GM20000 (cell line): ENCODE measurements around the gene ZNF488.
"Not testable (repeated sequence)": the region's sequence is repeated elsewhere in the genome, so short reads cannot be mapped to it uniquely, and the experiment has no call there.

Experiments used
- DNase-seq: peaks from one replicate; pipeline ENCODE4 v3.0.0; 2012; ENCODE audit warnings: low spot score
- TF ChIP-seq, protein P1 (sequence below): IDR thresholded peaks from 2 replicates; pipeline ENCODE4 v1.5.1; 2012; ENCODE audit warnings: mild to moderate bottlenecking, control low read depth; ENCODE audit errors: extremely low read depth, missing control alignments

The ZNF488 gene

DNA sequence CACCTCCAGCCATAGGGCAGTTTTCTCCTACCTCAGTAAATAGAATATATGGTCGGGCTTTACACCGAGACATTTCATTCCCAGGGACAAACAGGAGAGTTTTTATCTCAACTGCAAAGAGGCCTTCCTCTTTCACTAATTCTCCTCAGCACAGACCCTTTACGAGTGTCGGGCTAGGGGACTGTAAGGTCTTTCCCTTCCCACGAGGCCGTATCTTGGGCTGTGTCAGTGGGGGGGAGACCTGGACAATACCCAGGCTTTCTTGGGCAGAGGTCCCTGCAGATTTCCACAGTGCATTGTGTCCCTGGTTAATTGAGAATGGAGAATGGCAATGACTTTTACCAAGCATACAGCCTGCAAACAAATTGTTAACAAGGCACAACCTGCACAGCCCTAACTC lies 13.2 kb upstream of the ZNF488 start:
- TF ChIP-seq, protein P1, sequence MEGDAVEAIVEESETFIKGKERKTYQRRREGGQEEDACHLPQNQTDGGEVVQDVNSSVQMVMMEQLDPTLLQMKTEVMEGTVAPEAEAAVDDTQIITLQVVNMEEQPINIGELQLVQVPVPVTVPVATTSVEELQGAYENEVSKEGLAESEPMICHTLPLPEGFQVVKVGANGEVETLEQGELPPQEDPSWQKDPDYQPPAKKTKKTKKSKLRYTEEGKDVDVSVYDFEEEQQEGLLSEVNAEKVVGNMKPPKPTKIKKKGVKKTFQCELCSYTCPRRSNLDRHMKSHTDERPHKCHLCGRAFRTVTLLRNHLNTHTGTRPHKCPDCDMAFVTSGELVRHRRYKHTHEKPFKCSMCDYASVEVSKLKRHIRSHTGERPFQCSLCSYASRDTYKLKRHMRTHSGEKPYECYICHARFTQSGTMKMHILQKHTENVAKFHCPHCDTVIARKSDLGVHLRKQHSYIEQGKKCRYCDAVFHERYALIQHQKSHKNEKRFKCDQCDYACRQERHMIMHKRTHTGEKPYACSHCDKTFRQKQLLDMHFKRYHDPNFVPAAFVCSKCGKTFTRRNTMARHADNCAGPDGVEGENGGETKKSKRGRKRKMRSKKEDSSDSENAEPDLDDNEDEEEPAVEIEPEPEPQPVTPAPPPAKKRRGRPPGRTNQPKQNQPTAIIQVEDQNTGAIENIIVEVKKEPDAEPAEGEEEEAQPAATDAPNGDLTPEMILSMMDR, result no peak
- no peak for DNase-seq

DNA sequence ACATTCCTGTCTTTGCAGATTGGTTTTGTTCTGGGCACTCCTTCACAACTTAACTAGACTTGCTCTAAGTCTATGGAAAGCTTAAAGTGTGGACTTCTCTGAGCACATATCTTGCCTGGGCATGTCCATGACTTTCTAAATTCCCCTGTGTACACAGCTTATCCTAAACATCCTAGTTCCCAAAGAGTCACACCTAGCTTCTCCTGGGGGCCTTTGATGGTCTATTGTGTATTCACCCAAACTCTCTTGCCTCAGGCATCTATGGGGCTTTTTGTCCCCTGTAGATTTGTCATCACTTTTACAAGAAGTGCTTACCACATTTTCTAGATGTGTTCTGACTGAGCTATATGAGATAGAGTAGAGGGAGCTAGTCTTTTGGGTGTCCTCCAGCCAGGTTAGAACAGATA lies 12.2 kb upstream of the ZNF488 start:
- TF ChIP-seq, protein P1, result no peak
- no peak for DNase-seq

DNA sequence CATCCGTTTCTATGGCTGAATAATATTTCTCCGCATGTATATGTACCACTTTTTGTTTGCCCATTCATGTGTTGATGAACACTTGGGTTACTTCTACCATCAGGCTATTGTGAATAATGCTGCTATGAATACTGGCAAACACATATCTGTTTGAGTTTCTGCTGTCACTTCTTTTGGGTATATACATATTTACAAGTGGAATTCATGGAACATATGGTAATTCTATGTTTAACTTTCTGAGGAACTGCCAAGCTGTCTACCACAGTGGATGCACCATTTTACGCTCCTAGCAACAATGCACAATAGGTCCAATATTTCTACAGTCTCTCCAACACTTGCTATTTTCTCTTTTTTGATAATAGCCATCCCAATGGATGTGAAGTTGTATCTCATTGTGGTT lies 5.5 kb upstream of the ZNF488 start:
- DNase-seq, result no peak
- TF ChIP-seq, protein P1, result no peak

DNA sequence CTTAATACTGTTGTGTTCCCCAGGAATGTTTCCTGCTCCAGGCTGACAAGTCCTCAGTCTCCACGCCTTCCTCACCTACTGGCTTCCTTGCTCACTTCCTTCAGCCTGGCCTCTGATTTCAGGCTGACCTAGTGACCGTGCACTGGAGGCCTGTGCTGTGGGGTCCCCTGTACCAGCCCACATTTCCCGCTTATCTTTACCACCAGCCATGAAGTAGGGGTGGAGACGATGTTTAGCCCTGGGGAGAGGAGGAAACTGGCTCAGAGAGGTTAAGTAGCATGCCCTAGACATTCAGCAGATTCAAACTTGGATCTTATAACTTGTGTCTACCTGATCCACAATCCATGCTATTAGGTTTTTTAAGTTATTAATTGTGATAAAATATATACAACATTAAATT lies 4.8 kb upstream of the ZNF488 start:
- DNase-seq, result no peak

DNA sequence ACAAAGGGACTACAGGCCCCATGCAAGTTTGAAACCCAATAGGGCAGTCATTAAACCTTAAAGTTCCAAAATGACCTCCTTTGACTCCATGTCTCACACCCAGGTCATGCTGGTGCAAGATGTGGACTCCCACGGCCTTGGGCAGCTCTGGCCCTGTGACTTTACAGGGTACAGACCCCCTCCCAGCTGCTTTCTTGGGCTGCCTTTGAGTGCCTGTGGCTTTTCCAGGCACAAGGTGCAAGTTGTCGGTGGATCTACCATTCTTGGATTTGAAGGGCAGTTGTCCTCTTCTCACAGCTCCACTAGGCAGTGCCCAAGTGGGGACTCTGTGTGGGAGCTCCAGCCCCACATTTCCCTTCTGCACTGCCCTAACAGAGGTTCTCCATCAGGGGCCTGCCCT lies 2.0 kb upstream of the ZNF488 start:
- DNase-seq, result not testable (repeated sequence)

More for the DNA sequence above, 4.8 kb upstream of the ZNF488 start:
- TF ChIP-seq, protein P1, result no peak

DNA sequence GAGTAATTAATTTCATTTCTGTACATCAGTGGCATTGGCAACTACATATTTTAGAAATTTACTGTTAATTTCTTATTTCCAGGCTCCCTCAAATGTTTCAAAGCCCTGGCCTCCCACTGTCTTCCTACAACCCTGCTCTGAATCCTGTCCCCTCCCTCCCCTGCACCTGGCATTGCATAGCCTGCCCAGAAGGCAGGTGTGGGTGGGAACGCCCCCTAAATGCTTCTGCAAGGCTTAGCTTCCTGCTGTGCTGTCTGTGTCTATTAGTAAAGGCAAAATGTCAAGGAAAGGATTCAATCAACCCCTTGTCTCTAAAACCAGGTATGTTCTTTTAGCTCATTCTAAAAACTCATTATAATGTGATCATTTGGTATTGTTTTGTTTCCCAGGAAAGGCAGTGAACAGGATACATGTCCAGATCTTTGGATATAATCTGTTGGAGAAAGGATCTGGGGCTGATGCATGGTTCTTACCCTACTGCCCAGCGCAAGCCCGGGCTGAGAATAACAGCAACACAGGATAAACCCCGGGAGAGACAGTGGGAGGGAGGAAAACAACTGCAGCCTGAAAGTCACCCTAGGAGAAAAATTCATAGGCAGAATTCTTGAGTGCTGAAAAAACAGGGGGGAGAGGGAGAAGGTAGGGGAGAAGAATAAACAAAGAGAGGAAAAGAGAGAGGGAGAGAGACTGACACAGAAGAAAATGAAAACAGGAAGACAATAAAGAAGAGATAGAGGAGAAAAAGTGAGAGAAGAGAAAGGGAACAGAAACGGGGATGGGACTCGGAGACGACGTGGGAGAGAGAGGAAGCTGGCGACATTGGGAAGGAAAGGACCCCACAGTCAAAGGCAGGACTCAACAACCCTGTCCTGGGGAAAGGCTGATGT lies 589 bp downstream of the ZNF488 start:
- TF ChIP-seq, protein P1, result no peak
- DNase-seq, result no peak

DNA sequence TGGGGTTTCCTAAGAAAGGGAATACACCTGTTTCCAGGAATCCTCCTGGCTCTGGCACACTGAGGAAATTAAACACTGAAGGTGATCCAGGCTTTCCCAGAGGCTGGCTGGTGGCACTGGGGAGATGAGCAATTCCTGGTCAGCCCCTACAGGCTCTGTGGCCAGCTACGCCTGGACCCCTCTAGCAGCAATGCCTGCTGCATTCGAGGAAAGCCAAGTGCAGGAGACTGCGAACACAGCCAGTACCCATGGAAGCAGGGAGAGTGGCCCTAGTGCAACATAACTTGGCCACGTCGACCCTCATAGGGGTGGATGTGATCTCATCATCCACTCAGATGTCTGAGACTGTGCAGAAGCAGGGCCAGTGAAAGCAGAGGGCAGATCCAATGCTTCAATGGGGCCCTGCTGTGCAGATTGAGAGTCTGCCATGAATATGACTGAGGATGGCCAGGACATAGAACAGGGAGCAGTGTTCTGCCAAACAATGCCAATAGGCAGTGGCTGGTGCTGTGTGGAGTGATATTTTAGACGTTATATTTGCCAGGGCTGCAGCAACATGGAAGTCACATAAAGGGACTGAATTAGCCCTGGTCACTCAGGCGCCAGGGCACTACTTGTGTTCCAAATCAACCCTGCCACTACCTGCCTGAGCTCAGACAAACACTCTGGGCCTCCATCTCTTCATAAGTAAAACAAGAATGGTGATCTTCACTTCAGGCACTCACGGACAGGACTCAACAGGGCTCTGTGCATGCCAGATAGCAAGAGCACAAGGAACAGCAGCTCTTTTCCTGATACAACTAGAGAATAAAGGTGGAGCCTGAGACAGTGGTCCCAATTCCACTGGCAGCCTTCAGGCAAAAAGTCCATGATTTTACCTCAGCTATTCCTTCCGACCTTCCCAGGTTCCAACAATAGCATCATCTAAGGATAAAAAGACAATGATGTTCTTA lies 2.4 kb downstream of the ZNF488 start:
- TF ChIP-seq, protein P1, result no peak
- DNase-seq, result no peak
